Activated CD4-positive, alpha-beta T cell treated with anti-CD3 and anti-CD28 coated beads for 1 hour (primary cell): ENCODE measurements around the gene POP7.
"Not testable (repeated sequence)": the region's sequence is repeated elsewhere in the genome, so short reads cannot be mapped to it uniquely, and the experiment has no call there.

ENCODE experiments used
- DNase-seq: peaks from one replicate; pipeline ENCODE4 v3.0.0-alpha.2; 2020

POP7 gene

GRCh38 chr7:100693312-100694097 is 12.4 kb upstream of the POP7 start:
- DNase-seq: no peak

GRCh38 chr7:100694098-100694745 is 11.7 kb upstream of the POP7 start, which contains the start of gene GIGYF1:
Gene GIGYF1 (minus strand): TSS chr7:100694250. CDS start chr7:100688238, 6,012 bp downstream.
- peak; percentile 58 for DNase-seq

- no peak for DNase-seq
These were observed 9.8 kb upstream of the POP7 start for GRCh38 chr7:100696123-100696521.

- DNase-seq: no peak
These were observed 6.9 kb upstream of the POP7 start for GRCh38 chr7:100699018-100699417.

DNA sequence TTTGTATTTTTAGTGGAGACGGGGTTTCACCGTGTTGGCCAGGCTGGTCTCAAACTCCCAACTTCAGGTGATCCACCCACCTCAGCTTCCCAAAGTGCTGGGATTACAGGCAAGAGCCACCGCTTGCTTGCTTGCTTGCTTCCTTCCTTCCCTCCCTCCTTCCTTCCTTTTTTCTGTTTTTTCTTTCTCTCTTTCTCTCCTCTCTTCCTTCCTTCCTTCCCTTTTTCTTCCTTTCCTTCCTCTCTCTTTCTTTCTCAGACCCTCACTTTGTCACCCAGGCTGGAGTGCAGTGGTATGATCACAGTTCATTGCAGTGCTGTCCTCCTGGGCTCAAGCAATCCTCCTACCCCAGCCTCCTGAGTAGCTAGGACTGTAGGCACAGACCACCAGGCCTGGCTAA is 4.8 kb upstream of the POP7 start:
- DNase-seq: not testable (repeated sequence)

- peak; percentile 63 for DNase-seq
These were observed 585 bp upstream of the POP7 start for GRCh38 chr7:100705320-100705752.

- DNase-seq: no peak
These were observed 871 bp downstream of the POP7 start for GRCh38 chr7:100706672-100707311.

- DNase-seq: no peak
These were observed 2.5 kb downstream of the POP7 start for GRCh38 chr7:100708395-100708794.

DNA sequence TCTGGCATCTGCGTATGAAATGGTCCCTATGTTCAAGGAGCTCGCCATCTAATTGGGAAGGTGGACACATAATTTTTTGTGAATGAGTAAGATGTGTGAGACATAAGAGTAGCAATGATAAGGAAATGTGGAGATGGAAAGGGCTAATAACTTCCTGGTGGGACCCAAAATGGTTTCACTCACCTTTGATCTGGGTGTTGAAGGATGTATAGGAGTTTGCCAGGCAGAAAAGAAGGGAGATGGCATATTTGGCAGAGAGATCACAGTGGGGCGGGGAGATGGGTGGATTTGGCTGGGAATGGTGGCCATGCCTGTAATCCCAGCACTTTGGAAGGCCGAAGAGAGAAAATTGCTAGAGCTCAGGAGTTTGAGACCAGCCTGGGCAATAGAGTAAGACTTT is 4.5 kb downstream of the POP7 start:
- DNase-seq: no peak

DNA sequence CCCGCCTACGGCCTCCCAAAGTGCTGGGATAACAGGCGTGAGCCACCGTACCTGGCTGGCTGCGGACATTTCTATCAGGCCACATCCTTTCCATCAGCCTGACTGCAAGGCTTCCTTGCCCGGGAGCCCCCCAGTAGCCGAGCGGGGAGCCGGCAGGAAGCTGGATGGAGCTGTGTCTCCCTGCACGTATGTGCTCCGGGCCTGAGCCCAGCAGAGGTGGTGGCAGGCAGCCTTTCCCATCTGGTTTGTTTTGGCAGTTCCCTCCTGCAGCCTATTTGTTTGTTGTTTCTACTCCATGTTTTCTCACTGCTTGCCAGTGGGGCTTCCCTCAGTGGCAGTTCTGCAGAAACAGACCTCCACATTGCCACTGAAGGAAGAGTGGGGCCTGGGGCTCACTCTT is 5.4 kb downstream of the POP7 start:
- no peak for DNase-seq

DNA sequence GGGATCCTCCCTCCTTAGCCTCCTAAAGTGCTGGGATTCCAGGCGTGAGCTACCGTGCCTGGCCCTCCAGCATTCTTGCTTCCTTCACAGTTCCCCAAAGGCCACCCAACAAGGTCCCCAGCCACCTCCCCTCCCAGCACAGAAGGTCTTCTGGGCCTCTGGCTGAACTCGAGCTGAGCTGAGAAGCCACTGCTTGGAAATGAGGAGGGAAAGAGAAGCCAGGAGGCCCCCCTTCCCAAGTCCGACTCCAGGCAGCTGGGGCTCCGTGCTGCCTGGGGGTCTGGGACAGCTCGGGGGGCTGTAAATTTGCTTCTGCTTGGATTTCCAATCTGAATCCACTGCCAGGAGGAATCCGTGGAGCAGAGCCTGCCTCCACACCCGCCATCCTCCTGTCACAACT is 8.8 kb downstream of the POP7 start:
- no peak for DNase-seq

- DNase-seq: not testable (repeated sequence)
These were observed 11.2 kb downstream of the POP7 start for GRCh38 chr7:100717073-100717472.

DNA sequence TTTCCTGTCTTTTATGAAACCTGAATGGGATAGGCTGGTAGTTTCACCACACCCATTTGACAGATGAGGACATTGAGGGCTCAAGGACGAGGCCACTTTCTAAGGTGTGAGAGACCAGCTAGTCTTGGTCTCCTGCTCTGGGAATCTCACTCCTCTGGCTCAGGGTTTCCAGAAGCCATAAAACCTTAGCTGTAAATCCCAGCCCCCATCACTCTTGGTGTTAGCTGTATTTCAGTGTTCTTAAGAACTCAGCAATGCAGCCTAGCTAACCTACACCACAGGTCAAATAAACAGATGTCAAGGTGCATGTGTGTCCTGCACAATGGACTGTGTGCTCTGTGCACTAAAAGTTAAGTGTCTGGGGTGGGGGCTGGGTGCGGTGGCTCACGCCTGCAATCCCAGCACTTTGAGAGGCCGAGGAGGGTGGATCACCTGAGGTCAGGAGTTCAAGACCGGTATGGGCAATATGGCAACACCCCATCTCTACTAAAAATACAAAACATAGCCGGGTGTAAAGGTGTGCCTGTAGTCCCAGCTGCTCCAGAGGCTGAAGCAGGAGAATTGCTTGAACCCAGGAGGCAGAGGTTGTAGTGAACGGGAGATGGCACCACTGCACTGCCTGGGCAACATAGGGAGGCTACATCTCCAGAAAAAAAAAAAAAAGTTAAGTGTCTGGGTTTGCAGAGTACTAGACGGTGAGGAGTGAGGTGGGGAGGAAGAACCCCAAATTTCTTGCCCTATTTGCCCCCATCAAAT is 13.8 kb downstream of the POP7 start:
- DNase-seq: no peak

- no peak for DNase-seq
These were observed 14.4 kb downstream of the POP7 start, which contains the start of gene EPO for GRCh38 chr7:100720279-100720670. Gene EPO (plus strand): TSS chr7:100720468. CDS start chr7:100720981, 513 bp downstream.

DNA sequence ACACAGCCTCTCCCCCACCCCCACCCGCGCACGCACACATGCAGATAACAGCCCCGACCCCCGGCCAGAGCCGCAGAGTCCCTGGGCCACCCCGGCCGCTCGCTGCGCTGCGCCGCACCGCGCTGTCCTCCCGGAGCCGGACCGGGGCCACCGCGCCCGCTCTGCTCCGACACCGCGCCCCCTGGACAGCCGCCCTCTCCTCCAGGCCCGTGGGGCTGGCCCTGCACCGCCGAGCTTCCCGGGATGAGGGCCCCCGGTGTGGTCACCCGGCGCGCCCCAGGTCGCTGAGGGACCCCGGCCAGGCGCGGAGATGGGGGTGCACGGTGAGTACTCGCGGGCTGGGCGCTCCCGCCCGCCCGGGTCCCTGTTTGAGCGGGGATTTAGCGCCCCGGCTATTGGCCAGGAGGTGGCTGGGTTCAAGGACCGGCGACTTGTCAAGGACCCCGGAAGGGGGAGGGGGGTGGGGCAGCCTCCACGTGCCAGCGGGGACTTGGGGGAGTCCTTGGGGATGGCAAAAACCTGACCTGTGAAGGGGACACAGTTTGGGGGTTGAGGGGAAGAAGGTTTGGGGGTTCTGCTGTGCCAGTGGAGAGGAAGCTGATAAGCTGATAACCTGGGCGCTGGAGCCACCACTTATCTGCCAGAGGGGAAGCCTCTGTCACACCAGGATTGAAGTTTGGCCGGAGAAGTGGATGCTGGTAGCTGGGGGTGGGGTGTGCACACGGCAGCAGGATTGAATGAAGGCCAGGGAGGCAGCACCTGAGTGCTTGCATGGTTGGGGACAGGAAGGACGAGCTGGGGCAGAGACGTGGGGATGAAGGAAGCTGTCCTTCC is 15.0 kb downstream of the POP7 start:
- no peak for DNase-seq

DNA sequence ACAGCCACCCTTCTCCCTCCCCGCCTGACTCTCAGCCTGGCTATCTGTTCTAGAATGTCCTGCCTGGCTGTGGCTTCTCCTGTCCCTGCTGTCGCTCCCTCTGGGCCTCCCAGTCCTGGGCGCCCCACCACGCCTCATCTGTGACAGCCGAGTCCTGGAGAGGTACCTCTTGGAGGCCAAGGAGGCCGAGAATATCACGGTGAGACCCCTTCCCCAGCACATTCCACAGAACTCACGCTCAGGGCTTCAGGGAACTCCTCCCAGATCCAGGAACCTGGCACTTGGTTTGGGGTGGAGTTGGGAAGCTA is 15.5 kb downstream of the POP7 start:
- no peak for DNase-seq

DNA sequence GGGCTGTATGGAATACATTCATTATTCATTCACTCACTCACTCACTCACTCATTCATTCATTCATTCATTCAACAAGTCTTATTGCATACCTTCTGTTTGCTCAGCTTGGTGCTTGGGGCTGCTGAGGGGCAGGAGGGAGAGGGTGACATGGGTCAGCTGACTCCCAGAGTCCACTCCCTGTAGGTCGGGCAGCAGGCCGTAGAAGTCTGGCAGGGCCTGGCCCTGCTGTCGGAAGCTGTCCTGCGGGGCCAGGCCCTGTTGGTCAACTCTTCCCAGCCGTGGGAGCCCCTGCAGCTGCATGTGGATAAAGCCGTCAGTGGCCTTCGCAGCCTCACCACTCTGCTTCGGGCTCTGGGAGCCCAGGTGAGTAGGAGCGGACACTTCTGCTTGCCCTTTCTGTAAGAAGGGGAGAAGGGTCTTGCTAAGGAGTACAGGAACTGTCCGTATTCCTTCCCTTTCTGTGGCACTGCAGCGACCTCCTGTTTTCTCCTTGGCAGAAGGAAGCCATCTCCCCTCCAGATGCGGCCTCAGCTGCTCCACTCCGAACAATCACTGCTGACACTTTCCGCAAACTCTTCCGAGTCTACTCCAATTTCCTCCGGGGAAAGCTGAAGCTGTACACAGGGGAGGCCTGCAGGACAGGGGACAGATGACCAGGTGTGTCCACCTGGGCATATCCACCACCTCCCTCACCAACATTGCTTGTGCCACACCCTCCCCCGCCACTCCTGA is 16.7 kb downstream of the POP7 start:
- DNase-seq: no peak

GRCh38 chr7:100723732-100724275 is 17.9 kb downstream of the POP7 start:
- no peak for DNase-seq

GRCh38 chr7:100724364-100724763 is 18.4 kb downstream of the POP7 start:
- DNase-seq: not testable (repeated sequence)

GRCh38 chr7:100726996-100727761 is 21.3 kb downstream of the POP7 start:
- no peak for DNase-seq
